SK-N-SH treated with all-trans-retinoic acid at 6 μM for 48 hours (cell line): ENCODE measurements around the gene CCDC8.
"Not testable (repeated sequence)": the region's sequence is repeated elsewhere in the genome, so short reads cannot be mapped to it uniquely, and the experiment has no call there.

Experiments
- ARNTL ChIP-seq: fragments of 450-650 bp; formaldehyde crosslinking; IDR thresholded peaks from 2 replicates; pipeline ENCODE4 v1.5.0; 2020; ENCODE audit warnings: low read depth, mild to moderate bottlenecking, moderate library complexity, borderline replicate concordance
- CSDC2 ChIP-seq: fragments of 250-450 bp; sonication (Bioruptor Pico); IDR thresholded peaks from 2 replicates; pipeline ENCODE4 v1.5.0; 2020; ENCODE audit warnings: mild to moderate bottlenecking, moderate library complexity
- CSRNP3 ChIP-seq: fragments of 250-450 bp; sonication (Bioruptor Pico); IDR thresholded peaks from 2 replicates; pipeline ENCODE4 v1.5.1; 2021; ENCODE audit warnings: mild to moderate bottlenecking, moderate library complexity
- ISL1 ChIP-seq: fragments of 250-450 bp; sonication (Bioruptor Pico); IDR thresholded peaks from 2 replicates; pipeline ENCODE4 v2.1.2; 2022; ENCODE audit warnings: mild to moderate bottlenecking, moderate library complexity
- PATZ1 ChIP-seq: fragments of 250-450 bp; sonication (Bioruptor Pico); IDR thresholded peaks from 2 replicates; pipeline ENCODE4 v1.8.0; 2020; ENCODE audit warnings: mild to moderate bottlenecking, moderate library complexity, borderline replicate concordance
- POU6F1 ChIP-seq: fragments of 250-450 bp; sonication (Bioruptor Pico); IDR thresholded peaks from 2 replicates; pipeline ENCODE4 v1.8.0; 2021; ENCODE audit warnings: low read depth, mild to moderate bottlenecking, moderate library complexity, borderline replicate concordance
- RARB ChIP-seq: fragments of 250-450 bp; sonication (Bioruptor Pico); IDR thresholded peaks from 2 replicates; pipeline ENCODE4 v1.8.0; 2021; ENCODE audit warnings: mild to moderate bottlenecking, moderate library complexity
- SNAI2 ChIP-seq: fragments of 250-450 bp; sonication (Bioruptor Pico); IDR thresholded peaks from 2 replicates; pipeline ENCODE4 v1.5.0; 2020; ENCODE audit warnings: mild to moderate bottlenecking, moderate library complexity
- ZFP3 ChIP-seq: fragments of 250-450 bp; sonication (Bioruptor Pico); IDR thresholded peaks from 2 replicates; pipeline ENCODE4 v1.5.0; 2020; ENCODE audit warnings: mild to moderate bottlenecking, moderate library complexity
- ZFP30 ChIP-seq: fragments of 450-650 bp; formaldehyde crosslinking; IDR thresholded peaks from 2 replicates; pipeline ENCODE4 v1.5.0; 2022; ENCODE audit warnings: mild to moderate bottlenecking, moderate library complexity
- ZNF565 ChIP-seq: fragments of 450-650 bp; formaldehyde crosslinking; conservative IDR thresholded peaks from 2 replicates; pipeline ENCODE4 v1.5.0; 2020; ENCODE audit warnings: low read depth, mild to moderate bottlenecking, moderate library complexity
- ZNF70 ChIP-seq: fragments of 450-650 bp; formaldehyde crosslinking; IDR thresholded peaks from 2 replicates; pipeline ENCODE4 v1.5.0; 2020; ENCODE audit warnings: mild to moderate bottlenecking, moderate library complexity

GRCh38 chr19:46435689-46436088 is 22.3 kb upstream of the CCDC8 start:
- TF ChIP-seq ZNF565 (CRISPR knock-in tag); POU6F1 (CRISPR knock-in tag); PATZ1 (CRISPR knock-in tag); SNAI2 (CRISPR knock-in tag); RARB (CRISPR knock-in tag); CSRNP3; ISL1; ZNF70; ZFP30; ZFP3 (CRISPR knock-in tag); CSDC2 (CRISPR knock-in tag); ARNTL (CRISPR knock-in tag): not testable (repeated sequence)
